Measurements from ENCODE around the gene UGGT2. TPM values are rescaled to one million over a fixed set of nuclear protein-coding genes. Genes with fewer than 3 reads are reported as not detected.

Gene UGGT2
- total and polyA plus RNA-seq, 2 of the 13 experiments (the other 11 are each of a cell fraction or from before 2014, with no cell fraction given) = 13.2 to 27.1 TPM

DNA sequence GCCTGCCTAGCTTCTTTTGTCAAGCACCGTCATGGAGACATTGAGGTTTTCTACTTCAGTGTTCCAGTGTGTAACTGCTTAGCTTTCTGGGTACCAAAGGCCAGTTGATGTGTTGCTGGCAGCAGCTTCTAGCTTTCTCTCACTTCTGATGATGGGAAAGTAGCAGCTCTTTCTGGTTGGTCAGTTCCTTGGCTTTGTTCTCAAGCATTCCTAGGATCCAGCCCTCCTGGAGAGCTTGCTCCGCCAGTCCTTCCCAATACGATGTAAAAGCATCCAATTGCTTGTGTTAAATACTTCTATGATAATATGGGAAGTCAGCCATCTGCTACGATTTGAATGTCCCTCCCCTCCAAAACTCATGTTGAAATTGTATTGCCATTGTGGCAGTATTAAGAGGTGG, 182.8 kb downstream of the UGGT2 start:
- H3K9me3 ChIP-seq (ENCODE audit: low read length) = no peaks in the 10 kb centered on the region
- intact Hi-C loops (cut with micrococcal nuclease; ENCODE audit: unreplicated experiment) = no loop called here
- no peak overlapping the region for H2AFZ ChIP-seq (ENCODE audit: low read length)
- TF ChIP-seq ZNF569 (CRISPR knock-in tag; IDR thresholded peaks at IDR 0.05; ENCODE audit: borderline replicate concordance) = no peak
- TF ChIP-seq SALL2 (CRISPR knock-in tag; IDR thresholded peaks at IDR 0.05) = no peak
- no peaks in the 10 kb centered on the region for H3K4me1 ChIP-seq (ENCODE audit: insufficient read depth, low read length)
- H3K36me3 ChIP-seq (replicated peaks in 1 of 2; ENCODE audit: control insufficient read depth in 1 of 2, insufficient read depth in 2 of 2, low read length in 2 of 2) = 0 out of 5 replicates have a peak, but pooled peaks cover 0 to 4% of the 10 kb centered on the region in 2 experiments
- no peak overlapping the region for H3K4me2 ChIP-seq (ENCODE audit: low read depth, low read length)
- BruUV-seq (replicated peaks) = no TSS peak
- no peak for ATAC-seq
- no peaks in the 10 kb centered on the region for H3K79me2 ChIP-seq (ENCODE audit: insufficient read depth, low read length)
- in situ Hi-C loops (cut with HindIII; ENCODE audit: extremely low pct_ligation_motif_present, low pct_unique_long_range_greater_than_20kb) = no loop called here
- no peak overlapping the region for H3K9ac ChIP-seq (ENCODE audit: insufficient read depth, low read depth, low read length)
- FAIRE-seq = no peak
- CTCF ChIA-PET (ENCODE audit: low intra/inter-chr PET ratio, low total read pairs) = no interaction called here
- no peaks in the 10 kb centered on the region for H4K20me1 ChIP-seq (ENCODE audit: insufficient read depth, low read length)
- POLR2A ChIA-PET = no interaction called here
- 94% methylated on average over 4 of the region's 4 CpGs for WGBS (ENCODE audit: low lambda C conversion rate)
- DNase-seq (ENCODE audit: low spot score) = no peak
- no peaks in the 10 kb centered on the region for H3K27me3 ChIP-seq (ENCODE audit: control insufficient read depth in 1 of 2, insufficient read depth in 2 of 2, low read length in 2 of 2)
- no peak overlapping the region for H3K4me3 ChIP-seq (replicated peaks in 1 of 3; ENCODE audit: insufficient read depth in 1 of 3, low read depth in 2 of 3, low read length in 3 of 3)
- no peak overlapping the region for H3K27ac ChIP-seq (ENCODE audit: extremely low read length, insufficient read depth, low read length)

DNA sequence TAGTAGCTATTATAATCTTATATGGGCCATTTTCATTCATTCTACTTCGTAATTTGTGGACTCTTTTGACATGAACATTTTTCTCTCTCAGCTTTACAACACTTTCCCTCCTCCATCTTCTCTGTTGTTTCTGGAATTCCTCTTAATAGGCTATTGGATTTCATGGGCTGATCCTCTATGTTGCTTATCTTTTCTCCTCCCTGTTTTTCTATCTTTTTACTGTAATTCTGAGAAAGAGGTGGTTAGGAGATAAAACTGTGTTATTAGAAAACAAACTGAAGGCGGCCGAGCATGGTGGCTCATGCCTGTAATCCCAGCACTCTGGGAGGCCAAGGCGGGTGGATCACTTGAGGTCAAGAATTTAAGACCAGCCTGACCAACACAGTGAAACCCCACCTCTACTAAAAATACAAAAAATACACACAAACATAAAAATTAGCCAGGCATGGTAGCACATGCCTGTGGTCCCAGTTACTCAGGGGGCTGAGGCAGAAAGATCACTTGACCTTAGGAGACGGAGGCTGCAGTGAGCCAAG, 188.1 kb downstream of the UGGT2 start:
- Histone ChIP-seq H3K9ac (ENCODE audit: insufficient read depth, low read depth, low read length) (no peak overlapping the region), H3K4me2 (ENCODE audit: low read depth, low read length) (no peak overlapping the region), H3K36me3 (replicated peaks in 1 of 2; ENCODE audit: control insufficient read depth in 1 of 2, insufficient read depth in 2 of 2, low read length in 2 of 2) (peaks cover 1 to 4% of the 10 kb centered on the region in 2 experiments; a peak in 1 of 5 replicates), H3K9me3 (ENCODE audit: low read length) (no peaks in the 10 kb centered on the region), H4K20me1 (ENCODE audit: insufficient read depth, low read length) (no peaks in the 10 kb centered on the region), H3K27me3 (ENCODE audit: control insufficient read depth in 1 of 2, insufficient read depth in 2 of 2, low read length in 2 of 2) (no peaks in the 10 kb centered on the region), H3K4me1 (ENCODE audit: insufficient read depth, low read length) (no peaks in the 10 kb centered on the region), H3K79me2 (ENCODE audit: insufficient read depth, low read length) (no peaks in the 10 kb centered on the region), H2AFZ (ENCODE audit: low read length) (no peak overlapping the region), H3K27ac (ENCODE audit: extremely low read length, insufficient read depth, low read length) (no peak overlapping the region), H3K4me3 (replicated peaks in 1 of 3; ENCODE audit: insufficient read depth in 1 of 3, low read depth in 2 of 3, low read length in 3 of 3) (no peak overlapping the region)
- CTCF ChIA-PET (ENCODE audit: low intra/inter-chr PET ratio, low total read pairs) = no interaction called here
- no peak for DNase-seq (ENCODE audit: low spot score)
- no peak for FAIRE-seq
- TF ChIP-seq, protein P1, sequence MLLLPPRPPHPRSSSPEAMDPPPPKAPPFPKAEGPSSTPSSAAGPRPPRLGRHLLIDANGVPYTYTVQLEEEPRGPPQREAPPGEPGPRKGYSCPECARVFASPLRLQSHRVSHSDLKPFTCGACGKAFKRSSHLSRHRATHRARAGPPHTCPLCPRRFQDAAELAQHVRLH (CRISPR knock-in tag; IDR thresholded peaks at IDR 0.05; ENCODE audit: borderline replicate concordance, low read depth) = no peak
- TF ChIP-seq MBD4 (IDR thresholded peaks at IDR 0.05; ENCODE audit: borderline replicate concordance, low read length) = no peak
- WGBS (ENCODE audit: low lambda C conversion rate) = 96% methylated on average over 5 of the region's 5 CpGs
- BruUV-seq (replicated peaks) = no TSS peak
- POLR2A ChIA-PET = no interaction called here
- in situ Hi-C loops (cut with HindIII; ENCODE audit: extremely low pct_ligation_motif_present, low pct_unique_long_range_greater_than_20kb) = no loop called here
- intact Hi-C loops (cut with micrococcal nuclease; ENCODE audit: unreplicated experiment) = no loop called here
- no peak for ATAC-seq
